M059J (cell line): ENCODE data around the gene PIGS. TPM values are rescaled to one million over a fixed set of nuclear protein-coding genes. Genes with fewer than 3 reads are reported as not detected.

Experiments
- DNase-seq: peaks from one replicate; pipeline ENCODE4 v3.0.0-alpha.2; 2012; ENCODE audit warnings: low read depth
- total RNA-seq: library from RNA; depleted of rRNA; stranded (reverse); fragments of >200 nt; shearing (Covaris generic); gene quantifications from 2 replicates; pipeline ENCODE4 v1.2.3, GENCODE V29; 2014; rRNA removed

Gene PIGS
- total RNA-seq, 1 experiment from 2014 or later = 112 TPM

GRCh38 chr17:28506763-28507487 is 64.4 kb downstream of the PIGS start:
- DNase-seq = no peak

GRCh38 chr17:28505986-28506665 is 65.2 kb downstream of the PIGS start, which contains the start of gene FOXN1:
Gene FOXN1 (plus strand): TSS chr17:28506348. CDS start chr17:28523970, 17,622 bp downstream.
- no peak for DNase-seq

- no peak for DNase-seq
These were observed 67.9 kb downstream of the PIGS start for GRCh38 chr17:28503420-28503819.

Other genes starting within 250 kb of the PIGS start
- gene IFT20, start 236.1 kb downstream of the PIGS start, total RNA-seq = 34.7 and 65.9 TPM in 2 replicates
- 30.7 and 39.0 TPM in 2 replicates for gene TNFAIP1, start 235.8 kb downstream of the PIGS start, total RNA-seq
- 119 and 121 TPM in 2 replicates for gene POLDIP2, start 214.0 kb downstream of the PIGS start, total RNA-seq
- gene SEBOX, start 206.3 kb downstream of the PIGS start, total RNA-seq = not detected in 2 replicates
- not detected in 2 replicates for gene VTN, start 201.2 kb downstream of the PIGS start, total RNA-seq
- 4.0 and 6.4 TPM in 2 replicates for gene SARM1, start 199.8 kb downstream of the PIGS start, total RNA-seq
- gene SLC46A1, start 165.3 kb downstream of the PIGS start, total RNA-seq = 6.4 and 6.8 TPM in 2 replicates
- not detected in 2 replicates for gene SLC13A2, start 97.9 kb downstream of the PIGS start, total RNA-seq
- gene FOXN1, start 65.2 kb downstream of the PIGS start, total RNA-seq = not detected in 2 replicates
- gene UNC119, start 18.9 kb downstream of the PIGS start, total RNA-seq = 29.8 and 36.9 TPM in 2 replicates
- 0.32 TPM in 1 of 2 replicates, not detected in the other for gene ALDOC, start 5.4 kb upstream of the PIGS start, total RNA-seq
- 52.9 and 104 TPM in 2 replicates for gene SPAG5, start 27.5 kb upstream of the PIGS start, total RNA-seq
- gene RSKR, start 42.7 kb upstream of the PIGS start, total RNA-seq = 2.2 and 9.7 TPM in 2 replicates
- 92.0 and 97.6 TPM in 2 replicates for gene BLTP2, start 73.6 kb upstream of the PIGS start, total RNA-seq
- gene SDF2, start 90.4 kb upstream of the PIGS start, total RNA-seq = 74.0 and 81.7 TPM in 2 replicates
- 20.8 and 28.1 TPM in 2 replicates for gene SUPT6H, start 90.7 kb upstream of the PIGS start, total RNA-seq
- 0.84 and 1.3 TPM in 2 replicates for gene PROCA1, start 140.4 kb upstream of the PIGS start, total RNA-seq
- 27.3 and 32.1 TPM in 2 replicates for gene RAB34, start 146.3 kb upstream of the PIGS start, total RNA-seq
- 444 and 507 TPM in 2 replicates for gene RPL23A, start 148.5 kb upstream of the PIGS start, total RNA-seq
- gene TLCD1, start 154.7 kb upstream of the PIGS start, total RNA-seq = 9.4 and 11.2 TPM in 2 replicates
- gene NEK8, start 157.3 kb upstream of the PIGS start, total RNA-seq = 2.4 and 2.6 TPM in 2 replicates
- 44.9 and 48.0 TPM in 2 replicates for gene TRAF4, start 172.5 kb upstream of the PIGS start, total RNA-seq